ENCODE results near the gene C3. TPM values are rescaled to one million over a fixed set of nuclear protein-coding genes. Genes with fewer than 3 reads are reported as not detected.

C3 gene
- total and polyA plus RNA-seq, 2 experiments from 2014 or later: 5.1 to 17.7 TPM

DNA sequence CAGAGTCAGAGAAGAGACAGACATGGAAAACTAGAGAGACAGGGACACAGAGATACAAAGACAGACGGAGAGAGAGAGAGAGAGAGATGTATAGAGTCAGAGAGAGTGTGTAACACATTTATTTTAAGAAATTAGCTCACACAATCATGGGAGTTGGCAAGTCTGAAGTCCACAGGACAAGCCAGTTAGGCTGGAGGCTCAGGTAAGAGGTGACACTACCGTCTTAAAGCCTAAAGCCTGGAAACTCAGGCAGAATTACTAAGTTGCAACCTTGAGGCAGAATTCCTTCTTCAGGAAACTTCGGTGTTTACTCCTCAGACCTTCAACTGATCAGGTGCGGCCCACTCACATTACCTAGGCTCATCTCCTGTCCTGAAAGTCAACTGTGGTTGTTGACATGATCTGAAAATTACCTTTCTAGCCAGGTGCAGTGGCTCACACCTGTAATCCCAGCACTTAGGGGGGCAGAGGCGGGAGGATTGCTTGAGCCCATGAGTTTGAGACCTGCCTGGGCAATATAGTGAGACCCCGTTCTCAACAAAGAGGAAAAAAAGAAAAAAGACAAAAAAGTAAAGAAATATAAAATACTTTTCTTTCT is 47.7 kb downstream of the C3 start:
- ATAC-seq: no peak
- H4K20me1 ChIP-seq (replicated peaks; ENCODE audit: insufficient read depth): no peaks in the 10 kb centered on the region
- H3K4me1 ChIP-seq (ENCODE audit: insufficient read depth): peaks cover 28% of the 10 kb centered on the region; the same call in 1 of the 2 replicates
- H3F3A ChIP-seq (replicated peaks; ENCODE audit: low read depth): 0 out of 2 replicates have a peak, but pooled peaks cover 2% of the 10 kb centered on the region
- Mint-ChIP-seq H3K4me3 (no peak overlapping the region), H3K27me3 (ENCODE audit: insufficient read depth, low read depth, poor library complexity) (peaks cover 12% of the 10 kb centered on the region), H3K27ac (no peak overlapping the region), H3K36me3 (ENCODE audit: low read depth) (peaks cover 49% of the 10 kb centered on the region), H3K4me1 (no peaks in the 10 kb centered on the region; the same call in 2 of the 3 replicates), H3K9me3 (peaks cover 96% of the 10 kb centered on the region)
- H3K27ac ChIP-seq (ENCODE audit: low read depth): no peak overlapping the region
- TF ChIP-seq STAT1 (IDR thresholded peaks at IDR 0.05; ENCODE audit: unreplicated experiment) (no peak), EZH2 (IDR thresholded peaks at IDR 0.05; ENCODE audit: low read depth, unreplicated experiment) (no peak), EZH2phosphoT487 (IDR thresholded peaks at IDR 0.05; ENCODE audit: unreplicated experiment) (no peak), POLR2AphosphoS5 (IDR thresholded peaks at IDR 0.05; ENCODE audit: low read depth) (no peak)
- TF ChIP-seq, protein P1, sequence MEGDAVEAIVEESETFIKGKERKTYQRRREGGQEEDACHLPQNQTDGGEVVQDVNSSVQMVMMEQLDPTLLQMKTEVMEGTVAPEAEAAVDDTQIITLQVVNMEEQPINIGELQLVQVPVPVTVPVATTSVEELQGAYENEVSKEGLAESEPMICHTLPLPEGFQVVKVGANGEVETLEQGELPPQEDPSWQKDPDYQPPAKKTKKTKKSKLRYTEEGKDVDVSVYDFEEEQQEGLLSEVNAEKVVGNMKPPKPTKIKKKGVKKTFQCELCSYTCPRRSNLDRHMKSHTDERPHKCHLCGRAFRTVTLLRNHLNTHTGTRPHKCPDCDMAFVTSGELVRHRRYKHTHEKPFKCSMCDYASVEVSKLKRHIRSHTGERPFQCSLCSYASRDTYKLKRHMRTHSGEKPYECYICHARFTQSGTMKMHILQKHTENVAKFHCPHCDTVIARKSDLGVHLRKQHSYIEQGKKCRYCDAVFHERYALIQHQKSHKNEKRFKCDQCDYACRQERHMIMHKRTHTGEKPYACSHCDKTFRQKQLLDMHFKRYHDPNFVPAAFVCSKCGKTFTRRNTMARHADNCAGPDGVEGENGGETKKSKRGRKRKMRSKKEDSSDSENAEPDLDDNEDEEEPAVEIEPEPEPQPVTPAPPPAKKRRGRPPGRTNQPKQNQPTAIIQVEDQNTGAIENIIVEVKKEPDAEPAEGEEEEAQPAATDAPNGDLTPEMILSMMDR (conservative IDR thresholded peaks at IDR 0.05; ENCODE audit: low read depth in 2 of 2): no peak
- TF ChIP-seq, protein P2, sequence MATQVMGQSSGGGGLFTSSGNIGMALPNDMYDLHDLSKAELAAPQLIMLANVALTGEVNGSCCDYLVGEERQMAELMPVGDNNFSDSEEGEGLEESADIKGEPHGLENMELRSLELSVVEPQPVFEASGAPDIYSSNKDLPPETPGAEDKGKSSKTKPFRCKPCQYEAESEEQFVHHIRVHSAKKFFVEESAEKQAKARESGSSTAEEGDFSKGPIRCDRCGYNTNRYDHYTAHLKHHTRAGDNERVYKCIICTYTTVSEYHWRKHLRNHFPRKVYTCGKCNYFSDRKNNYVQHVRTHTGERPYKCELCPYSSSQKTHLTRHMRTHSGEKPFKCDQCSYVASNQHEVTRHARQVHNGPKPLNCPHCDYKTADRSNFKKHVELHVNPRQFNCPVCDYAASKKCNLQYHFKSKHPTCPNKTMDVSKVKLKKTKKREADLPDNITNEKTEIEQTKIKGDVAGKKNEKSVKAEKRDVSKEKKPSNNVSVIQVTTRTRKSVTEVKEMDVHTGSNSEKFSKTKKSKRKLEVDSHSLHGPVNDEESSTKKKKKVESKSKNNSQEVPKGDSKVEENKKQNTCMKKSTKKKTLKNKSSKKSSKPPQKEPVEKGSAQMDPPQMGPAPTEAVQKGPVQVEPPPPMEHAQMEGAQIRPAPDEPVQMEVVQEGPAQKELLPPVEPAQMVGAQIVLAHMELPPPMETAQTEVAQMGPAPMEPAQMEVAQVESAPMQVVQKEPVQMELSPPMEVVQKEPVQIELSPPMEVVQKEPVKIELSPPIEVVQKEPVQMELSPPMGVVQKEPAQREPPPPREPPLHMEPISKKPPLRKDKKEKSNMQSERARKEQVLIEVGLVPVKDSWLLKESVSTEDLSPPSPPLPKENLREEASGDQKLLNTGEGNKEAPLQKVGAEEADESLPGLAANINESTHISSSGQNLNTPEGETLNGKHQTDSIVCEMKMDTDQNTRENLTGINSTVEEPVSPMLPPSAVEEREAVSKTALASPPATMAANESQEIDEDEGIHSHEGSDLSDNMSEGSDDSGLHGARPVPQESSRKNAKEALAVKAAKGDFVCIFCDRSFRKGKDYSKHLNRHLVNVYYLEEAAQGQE (IDR thresholded peaks at IDR 0.05; ENCODE audit: unreplicated experiment): no peak
- no peak overlapping the region for H3K4me2 ChIP-seq
- H2AFZ ChIP-seq: no peak overlapping the region
- H3K36me3 ChIP-seq (ENCODE audit: insufficient read depth): no peaks in the 10 kb centered on the region
- H3K4me3 ChIP-seq: no peak overlapping the region
- no peaks in the 10 kb centered on the region for H3K79me2 ChIP-seq (replicated peaks; ENCODE audit: insufficient read depth)
- no peak for DNase-seq (ENCODE audit: low spot score)
- H3K27me3 ChIP-seq (ENCODE audit: insufficient read depth): no peaks in the 10 kb centered on the region
- no peaks in the 10 kb centered on the region for H3K9me2 ChIP-seq (ENCODE audit: insufficient read depth)

DNA sequence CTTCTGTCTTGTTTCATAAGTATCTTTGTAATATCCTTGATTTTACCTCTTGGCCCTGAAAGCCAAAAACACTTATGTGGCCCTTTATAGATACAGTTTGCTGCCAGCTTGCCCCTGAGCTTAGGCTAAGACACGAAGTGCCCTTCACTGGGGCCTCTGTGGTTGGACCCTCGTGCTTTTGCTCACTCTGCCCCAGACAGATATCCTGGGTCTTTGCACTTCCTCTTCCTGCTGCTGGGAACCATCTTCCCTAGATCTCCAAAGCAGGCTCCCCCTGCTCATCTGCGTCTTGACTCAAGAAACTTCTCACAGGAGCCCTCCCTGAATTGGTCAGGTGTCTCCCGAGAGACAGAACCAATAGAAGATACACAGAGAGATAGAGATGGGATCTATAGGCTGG is 48.5 kb downstream of the C3 start:
- peaks cover 44% of the 10 kb centered on the region for H3K36me3 Mint-ChIP-seq (ENCODE audit: low read depth)
- peaks cover 96% of the 10 kb centered on the region for H3K9me3 Mint-ChIP-seq
- Histone ChIP-seq H3K4me1 (ENCODE audit: insufficient read depth) (peaks cover 24% of the 10 kb centered on the region; the same call in 1 of the 2 replicates), H2AFZ (no peak overlapping the region), H3K4me3 (no peak overlapping the region), H3K4me2 (no peak overlapping the region), H3F3A (replicated peaks; ENCODE audit: low read depth) (0 out of 2 replicates have a peak, but pooled peaks cover 2% of the 10 kb centered on the region), H3K27ac (ENCODE audit: low read depth) (no peak overlapping the region), H3K9me2 (ENCODE audit: insufficient read depth) (no peaks in the 10 kb centered on the region), H3K27me3 (ENCODE audit: insufficient read depth) (no peaks in the 10 kb centered on the region), H3K79me2 (replicated peaks; ENCODE audit: insufficient read depth) (no peaks in the 10 kb centered on the region), H3K36me3 (ENCODE audit: insufficient read depth) (no peaks in the 10 kb centered on the region), H4K20me1 (replicated peaks; ENCODE audit: insufficient read depth) (no peaks in the 10 kb centered on the region)
- H3K27ac Mint-ChIP-seq: no peak overlapping the region
- ATAC-seq (no peak), DNase-seq (ENCODE audit: low spot score) (no peak)
- no peak overlapping the region for H3K4me3 Mint-ChIP-seq
- peaks cover 12% of the 10 kb centered on the region for H3K27me3 Mint-ChIP-seq (ENCODE audit: insufficient read depth, low read depth, poor library complexity)
- H3K4me1 Mint-ChIP-seq: no peaks in the 10 kb centered on the region; the same call in 2 of the 3 replicates
- TF ChIP-seq JUNB (IDR thresholded peaks at IDR 0.05; ENCODE audit: unreplicated experiment): no peak
- TF ChIP-seq POLR2AphosphoS5 (IDR thresholded peaks at IDR 0.05; ENCODE audit: low read depth): no peak
- no peak for TF ChIP-seq ZNF331 (CRISPR knock-in tag; IDR thresholded peaks at IDR 0.05; ENCODE audit: low read depth)
- no peak for TF ChIP-seq STAT1 (IDR thresholded peaks at IDR 0.05; ENCODE audit: unreplicated experiment)
- TF ChIP-seq EZH2 (IDR thresholded peaks at IDR 0.05; ENCODE audit: low read depth, unreplicated experiment): no peak
- TF ChIP-seq, protein P3, sequence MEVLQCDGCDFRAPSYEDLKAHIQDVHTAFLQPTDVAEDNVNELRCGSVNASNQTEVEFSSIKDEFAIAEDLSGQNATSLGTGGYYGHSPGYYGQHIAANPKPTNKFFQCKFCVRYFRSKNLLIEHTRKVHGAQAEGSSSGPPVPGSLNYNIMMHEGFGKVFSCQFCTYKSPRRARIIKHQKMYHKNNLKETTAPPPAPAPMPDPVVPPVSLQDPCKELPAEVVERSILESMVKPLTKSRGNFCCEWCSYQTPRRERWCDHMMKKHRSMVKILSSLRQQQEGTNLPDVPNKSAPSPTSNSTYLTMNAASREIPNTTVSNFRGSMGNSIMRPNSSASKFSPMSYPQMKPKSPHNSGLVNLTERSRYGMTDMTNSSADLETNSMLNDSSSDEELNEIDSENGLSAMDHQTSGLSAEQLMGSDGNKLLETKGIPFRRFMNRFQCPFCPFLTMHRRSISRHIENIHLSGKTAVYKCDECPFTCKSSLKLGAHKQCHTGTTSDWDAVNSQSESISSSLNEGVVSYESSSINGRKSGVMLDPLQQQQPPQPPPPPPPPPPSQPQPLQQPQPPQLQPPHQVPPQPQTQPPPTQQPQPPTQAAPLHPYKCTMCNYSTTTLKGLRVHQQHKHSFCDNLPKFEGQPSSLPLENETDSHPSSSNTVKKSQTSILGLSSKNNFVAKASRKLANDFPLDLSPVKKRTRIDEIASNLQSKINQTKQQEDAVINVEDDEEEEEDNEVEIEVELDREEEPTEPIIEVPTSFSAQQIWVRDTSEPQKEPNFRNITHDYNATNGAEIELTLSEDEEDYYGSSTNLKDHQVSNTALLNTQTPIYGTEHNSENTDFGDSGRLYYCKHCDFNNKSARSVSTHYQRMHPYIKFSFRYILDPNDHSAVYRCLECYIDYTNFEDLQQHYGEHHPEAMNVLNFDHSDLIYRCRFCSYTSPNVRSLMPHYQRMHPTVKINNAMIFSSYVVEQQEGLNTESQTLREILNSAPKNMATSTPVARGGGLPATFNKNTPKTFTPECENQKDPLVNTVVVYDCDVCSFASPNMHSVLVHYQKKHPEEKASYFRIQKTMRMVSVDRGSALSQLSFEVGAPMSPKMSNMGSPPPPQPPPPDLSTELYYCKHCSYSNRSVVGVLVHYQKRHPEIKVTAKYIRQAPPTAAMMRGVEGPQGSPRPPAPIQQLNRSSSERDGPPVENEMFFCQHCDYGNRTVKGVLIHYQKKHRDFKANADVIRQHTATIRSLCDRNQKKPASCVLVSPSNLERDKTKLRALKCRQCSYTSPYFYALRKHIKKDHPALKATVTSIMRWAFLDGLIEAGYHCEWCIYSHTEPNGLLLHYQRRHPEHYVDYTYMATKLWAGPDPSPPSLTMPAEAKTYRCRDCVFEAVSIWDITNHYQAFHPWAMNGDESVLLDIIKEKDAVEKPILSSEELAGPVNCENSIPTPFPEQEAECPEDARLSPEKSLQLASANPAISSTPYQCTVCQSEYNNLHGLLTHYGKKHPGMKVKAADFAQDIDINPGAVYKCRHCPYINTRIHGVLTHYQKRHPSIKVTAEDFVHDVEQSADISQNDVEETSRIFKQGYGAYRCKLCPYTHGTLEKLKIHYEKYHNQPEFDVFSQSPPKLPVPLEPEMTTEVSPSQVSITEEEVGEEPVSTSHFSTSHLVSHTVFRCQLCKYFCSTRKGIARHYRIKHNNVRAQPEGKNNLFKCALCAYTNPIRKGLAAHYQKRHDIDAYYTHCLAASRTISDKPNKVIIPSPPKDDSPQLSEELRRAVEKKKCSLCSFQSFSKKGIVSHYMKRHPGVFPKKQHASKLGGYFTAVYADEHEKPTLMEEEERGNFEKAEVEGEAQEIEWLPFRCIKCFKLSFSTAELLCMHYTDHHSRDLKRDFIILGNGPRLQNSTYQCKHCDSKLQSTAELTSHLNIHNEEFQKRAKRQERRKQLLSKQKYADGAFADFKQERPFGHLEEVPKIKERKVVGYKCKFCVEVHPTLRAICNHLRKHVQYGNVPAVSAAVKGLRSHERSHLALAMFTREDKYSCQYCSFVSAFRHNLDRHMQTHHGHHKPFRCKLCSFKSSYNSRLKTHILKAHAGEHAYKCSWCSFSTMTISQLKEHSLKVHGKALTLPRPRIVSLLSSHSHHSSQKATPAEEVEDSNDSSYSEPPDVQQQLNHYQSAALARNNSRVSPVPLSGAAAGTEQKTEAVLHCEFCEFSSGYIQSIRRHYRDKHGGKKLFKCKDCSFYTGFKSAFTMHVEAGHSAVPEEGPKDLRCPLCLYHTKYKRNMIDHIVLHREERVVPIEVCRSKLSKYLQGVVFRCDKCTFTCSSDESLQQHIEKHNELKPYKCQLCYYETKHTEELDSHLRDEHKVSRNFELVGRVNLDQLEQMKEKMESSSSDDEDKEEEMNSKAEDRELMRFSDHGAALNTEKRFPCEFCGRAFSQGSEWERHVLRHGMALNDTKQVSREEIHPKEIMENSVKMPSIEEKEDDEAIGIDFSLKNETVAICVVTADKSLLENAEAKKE (CRISPR knock-in tag; IDR thresholded peaks at IDR 0.05): no peak
- no peak for TF ChIP-seq EZH2phosphoT487 (IDR thresholded peaks at IDR 0.05; ENCODE audit: unreplicated experiment)

Measured in GM23338 (cell line).